ENCODE measurements around the gene CHD6. TPM values are rescaled to one million over a fixed set of nuclear protein-coding genes. Genes with fewer than 3 reads are reported as not detected.

CHD6 gene
- total RNA-seq, 1 experiment from 2014 or later, result 27.7 TPM

DNA sequence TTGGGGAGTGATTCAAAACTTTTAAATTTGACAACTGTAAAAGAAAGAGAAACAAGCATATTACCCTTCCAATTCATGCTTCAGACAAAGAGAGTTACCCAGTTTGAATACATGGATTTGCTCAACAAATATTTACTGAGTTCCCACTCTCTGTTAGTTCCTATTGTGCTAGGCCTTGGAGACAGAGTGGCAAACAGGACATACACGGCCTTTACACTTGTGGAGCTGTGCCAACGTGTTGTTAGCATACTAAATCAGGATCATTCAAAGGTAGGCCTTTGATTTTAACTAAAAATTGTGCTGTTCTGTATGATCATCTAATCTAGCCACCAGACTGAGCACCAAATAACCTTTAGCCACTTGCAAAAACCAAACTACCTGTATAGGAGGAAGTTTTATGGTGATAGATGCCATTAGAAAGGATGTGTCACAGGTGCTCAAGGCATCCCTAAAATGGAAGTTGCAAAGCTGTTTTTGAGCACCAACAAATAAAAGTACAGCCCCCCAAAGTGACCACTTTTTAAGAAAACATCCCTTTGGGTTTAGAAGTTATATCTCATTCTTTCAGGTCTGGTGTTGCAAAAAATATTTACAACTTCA is 84.5 kb downstream of the CHD6 start:
- in situ Hi-C loops (cut with HindIII; ENCODE audit: low pct_unique_long_range_greater_than_20kb, low sequenced_read_pairs), result no loop called here
- DNase-seq (ENCODE audit: low read depth, low spot score), result no peak

DNA sequence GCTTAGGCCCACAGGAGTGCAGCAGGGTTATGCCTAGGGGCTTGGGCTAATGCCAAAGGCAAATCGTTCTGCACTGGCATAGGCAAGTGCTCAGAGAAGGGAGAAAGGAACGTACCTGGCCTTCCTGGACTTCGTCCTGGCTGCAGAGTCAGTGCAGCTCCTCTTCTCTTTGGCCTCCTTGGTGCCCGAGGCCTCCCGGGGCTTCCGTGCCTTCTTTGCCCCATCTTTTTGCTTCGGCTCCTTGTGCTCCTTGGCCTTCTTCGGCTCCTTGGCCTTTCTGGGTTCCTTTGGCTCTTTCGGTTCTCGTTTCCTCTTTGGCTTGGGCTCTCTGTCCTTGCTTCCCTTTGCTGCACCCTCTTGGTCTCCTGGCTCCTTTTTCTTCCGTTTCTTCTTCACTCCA is 85.2 kb downstream of the CHD6 start:
- in situ Hi-C loops (cut with HindIII; ENCODE audit: low pct_unique_long_range_greater_than_20kb, low sequenced_read_pairs), result no loop called here
- DNase-seq (ENCODE audit: low read depth, low spot score), result no peak

DNA sequence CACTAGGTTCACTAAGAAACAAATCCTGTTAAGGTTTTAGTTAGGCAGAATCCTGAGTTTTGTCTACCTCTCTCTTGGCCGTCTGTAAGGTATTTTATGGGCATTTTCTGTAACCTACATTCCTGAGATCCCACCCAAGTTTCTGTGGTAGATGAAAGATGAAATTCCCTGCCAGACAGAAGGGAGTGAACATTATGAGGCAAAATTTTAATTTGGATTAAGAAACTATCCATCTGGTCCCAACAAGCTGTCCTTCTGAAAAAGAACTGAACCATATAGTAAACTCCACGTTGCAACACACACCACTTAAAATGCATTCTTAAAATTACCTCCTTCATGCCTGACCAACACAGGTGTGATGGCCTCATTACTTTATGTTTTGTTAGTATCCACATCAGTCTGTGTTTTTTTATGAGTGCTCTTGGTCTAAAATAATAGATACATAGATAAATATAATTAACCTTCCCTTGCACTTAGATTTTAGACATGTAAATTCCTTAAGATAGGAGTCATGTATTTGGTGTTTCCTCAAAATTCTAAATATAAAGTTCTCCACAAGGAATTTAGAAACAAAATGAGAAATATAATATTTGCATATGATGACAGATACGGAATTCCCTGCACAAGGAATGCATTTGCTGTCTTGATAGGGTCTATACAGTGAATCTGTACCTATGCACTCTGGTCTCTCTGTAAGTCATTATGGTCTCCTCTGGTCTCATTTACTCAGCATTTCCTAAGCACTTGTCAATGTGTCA is 86.5 kb downstream of the CHD6 start:
- in situ Hi-C loops (cut with HindIII; ENCODE audit: low pct_unique_long_range_greater_than_20kb, low sequenced_read_pairs), result no loop called here

DNA sequence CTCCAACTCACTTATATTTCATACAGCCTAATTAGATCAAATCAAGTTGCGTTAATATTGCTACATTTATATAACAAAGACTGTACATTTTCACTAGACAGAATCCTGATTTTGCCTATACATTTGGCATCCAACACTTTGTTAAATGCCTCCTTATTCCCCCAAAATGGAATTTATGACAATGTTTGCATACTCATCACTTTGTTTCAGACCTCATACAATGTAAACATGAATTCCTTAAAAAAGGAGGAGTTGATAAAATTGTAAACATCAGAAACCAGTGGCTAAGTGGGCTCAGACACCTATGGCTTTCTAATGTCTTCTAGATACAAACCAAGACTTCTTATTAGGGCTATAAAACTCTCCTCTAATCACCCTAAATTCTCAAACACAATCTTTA is 87.3 kb downstream of the CHD6 start:
- no peak for DNase-seq (ENCODE audit: low read depth, low spot score)
- in situ Hi-C loops (cut with HindIII; ENCODE audit: low pct_unique_long_range_greater_than_20kb, low sequenced_read_pairs), result no loop called here

More for the DNA sequence above, 86.5 kb downstream of the CHD6 start:
- DNase-seq (ENCODE audit: low read depth, low spot score), result no peak

DNA sequence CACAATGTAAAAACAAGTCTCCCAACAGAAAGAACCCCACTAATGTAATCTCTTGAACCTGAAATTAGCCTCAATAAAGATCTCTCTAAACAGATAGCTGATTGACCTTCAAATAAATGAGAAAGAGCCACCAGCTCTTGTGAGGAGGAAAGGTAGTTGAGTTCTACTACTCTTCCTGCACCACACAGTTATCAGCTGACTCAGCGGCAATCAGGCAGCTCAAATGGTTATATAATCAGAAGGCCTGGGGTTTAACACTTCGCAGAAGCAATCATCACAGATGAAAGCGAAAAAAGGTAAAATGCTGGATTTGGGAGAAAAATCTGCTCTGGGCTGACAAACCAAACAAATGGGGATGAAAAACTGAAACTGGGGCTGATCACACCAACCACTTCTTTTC is 91.8 kb downstream of the CHD6 start:
- no peak for DNase-seq (ENCODE audit: low read depth, low spot score)
- in situ Hi-C loops (cut with HindIII; ENCODE audit: low pct_unique_long_range_greater_than_20kb, low sequenced_read_pairs), result no loop called here

DNA sequence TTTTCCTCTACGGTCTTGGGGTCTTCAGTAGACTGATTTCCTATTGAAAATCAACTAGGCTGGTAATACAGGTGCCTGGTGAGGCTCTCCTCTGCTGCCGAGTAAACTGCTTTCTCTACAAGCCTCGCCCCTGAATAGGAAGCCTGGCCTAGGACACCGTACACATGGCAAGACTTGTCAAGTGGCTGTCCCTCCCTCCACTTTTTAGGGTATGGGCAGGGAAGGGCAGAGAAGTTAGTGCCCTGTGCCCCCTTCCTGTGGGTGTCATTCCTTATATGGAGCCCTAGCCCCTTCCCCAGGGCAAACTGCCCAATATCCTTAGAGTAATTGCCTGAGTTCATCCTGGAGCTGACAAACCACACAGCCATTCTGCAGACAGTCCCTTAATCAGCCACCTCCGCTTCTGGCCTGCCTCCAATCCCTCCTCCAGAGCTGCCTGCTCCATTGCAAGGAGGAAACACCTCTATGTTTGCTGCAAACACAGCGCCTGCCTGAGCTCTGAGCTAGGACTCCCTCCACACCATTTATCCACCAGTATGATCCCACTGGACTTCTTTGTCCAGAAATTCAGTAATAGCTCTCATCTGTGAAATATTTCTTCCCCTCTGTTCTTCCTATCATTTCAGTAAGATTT is 93.1 kb downstream of the CHD6 start:
- no peak for DNase-seq (ENCODE audit: low read depth, low spot score)
- in situ Hi-C loops (cut with HindIII; ENCODE audit: low pct_unique_long_range_greater_than_20kb, low sequenced_read_pairs), result no loop called here

DNA sequence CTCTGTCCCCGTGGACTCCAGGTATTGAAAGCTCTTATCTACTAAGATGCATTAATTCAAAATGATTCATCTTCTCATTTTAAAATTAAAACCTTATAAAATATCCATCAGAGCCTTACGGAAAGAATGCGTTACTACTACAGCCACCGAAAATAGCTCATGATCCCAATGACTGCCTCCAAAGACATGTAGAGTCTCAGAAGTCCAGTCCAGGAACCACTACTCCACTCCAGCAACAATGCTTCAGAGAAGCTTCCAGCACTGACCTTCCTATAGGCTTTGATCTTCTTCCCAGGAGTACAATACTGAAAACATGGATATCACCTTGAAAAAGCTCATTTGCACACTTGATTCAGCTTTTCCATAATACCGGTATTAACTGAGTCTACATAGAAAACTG is 94.3 kb downstream of the CHD6 start:
- in situ Hi-C loops (cut with HindIII; ENCODE audit: low pct_unique_long_range_greater_than_20kb, low sequenced_read_pairs), result no loop called here
- DNase-seq (ENCODE audit: low read depth, low spot score), result no peak

DNA sequence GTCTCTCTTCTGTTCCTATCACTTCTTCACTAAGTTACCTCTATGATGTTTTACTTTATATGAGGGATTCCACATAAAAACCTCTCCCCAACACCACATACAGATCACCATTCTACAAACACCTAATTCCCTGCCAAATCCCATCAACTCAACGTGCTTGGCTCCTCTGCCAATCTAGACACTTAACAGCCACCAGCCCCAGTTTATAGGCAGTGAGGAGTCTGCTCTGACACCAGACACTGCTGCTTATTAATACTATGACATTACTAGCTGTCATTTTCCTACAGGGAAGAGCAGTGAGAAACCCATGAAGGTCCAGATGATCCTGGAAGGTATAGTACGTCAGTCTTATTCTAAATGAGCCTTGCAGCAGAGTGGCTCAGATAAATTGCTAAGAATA is 104.3 kb downstream of the CHD6 start:
- DNase-seq (ENCODE audit: low read depth, low spot score), result no peak
- in situ Hi-C loops (cut with HindIII; ENCODE audit: low pct_unique_long_range_greater_than_20kb, low sequenced_read_pairs), result no loop called here

DNA sequence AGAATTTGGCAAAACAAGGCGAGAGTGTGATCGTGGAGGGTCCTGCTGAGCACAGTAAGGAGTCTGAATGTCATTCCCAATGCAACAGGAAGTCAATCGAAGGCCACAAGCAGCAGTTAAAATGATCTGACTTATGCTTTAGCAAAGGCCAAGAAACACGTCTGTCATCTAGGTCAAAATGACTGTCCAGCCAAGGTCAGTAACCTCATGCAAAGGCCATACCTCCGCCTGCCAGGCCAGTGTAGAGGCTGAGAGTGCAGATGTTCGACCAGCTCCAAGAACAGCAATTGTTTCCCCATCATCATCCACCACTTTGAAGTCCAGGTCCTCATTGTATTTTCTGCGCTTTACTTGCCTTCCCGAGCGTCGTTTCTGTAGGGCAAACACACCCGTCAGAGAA is 105.6 kb downstream of the CHD6 start:
- in situ Hi-C loops (cut with HindIII; ENCODE audit: low pct_unique_long_range_greater_than_20kb, low sequenced_read_pairs), result no loop called here
- no peak for DNase-seq (ENCODE audit: low read depth, low spot score)

DNA sequence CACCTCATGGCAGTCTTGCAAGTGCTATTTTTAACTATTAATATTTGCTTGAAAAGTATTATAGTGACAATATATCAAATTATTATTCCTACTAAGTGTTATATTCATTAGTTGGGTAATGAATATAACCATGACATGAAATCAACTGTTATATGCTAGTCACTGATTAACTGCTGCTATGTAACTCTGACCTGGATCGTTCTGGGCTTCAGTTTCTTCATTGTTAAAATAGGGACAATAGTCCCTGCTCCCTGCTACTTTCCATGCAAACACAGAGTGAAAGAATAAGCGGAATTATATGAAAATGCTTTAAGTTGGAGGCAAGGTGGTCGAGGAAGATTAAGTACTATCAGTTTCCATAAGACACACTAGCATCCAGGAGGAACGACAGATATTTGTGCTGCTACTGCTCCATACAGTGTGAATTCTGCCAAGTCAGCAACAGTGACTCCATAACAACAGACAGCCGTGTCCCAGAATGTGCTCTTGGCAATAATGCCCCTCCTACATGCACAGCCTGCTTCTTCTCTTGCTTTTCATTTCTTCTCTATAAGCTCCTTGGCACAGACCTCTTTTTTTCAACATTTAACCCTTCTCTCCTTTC is 107.2 kb downstream of the CHD6 start:
- in situ Hi-C loops (cut with HindIII; ENCODE audit: low pct_unique_long_range_greater_than_20kb, low sequenced_read_pairs), result no loop called here

DNA sequence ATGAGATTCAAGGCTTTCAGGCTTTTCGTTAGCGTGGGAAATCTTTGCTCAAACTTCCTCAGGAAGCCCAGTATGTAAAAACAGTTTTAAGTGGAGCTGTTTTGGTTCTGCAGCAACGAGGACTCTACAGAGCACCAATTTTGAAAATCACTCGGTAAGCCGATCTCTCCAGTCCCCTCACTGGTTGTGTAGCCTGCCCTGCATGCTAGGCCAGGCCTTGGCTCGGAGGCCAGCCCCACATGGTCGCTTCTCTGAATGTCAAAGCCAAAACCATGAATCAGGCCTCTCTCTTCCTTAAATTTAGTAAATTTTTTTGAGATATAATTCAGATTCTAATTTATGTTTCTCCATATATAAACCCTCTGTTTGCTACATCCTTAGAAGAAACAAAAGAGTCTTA is 108.0 kb downstream of the CHD6 start:
- DNase-seq (ENCODE audit: low read depth, low spot score), result no peak
- in situ Hi-C loops (cut with HindIII; ENCODE audit: low pct_unique_long_range_greater_than_20kb, low sequenced_read_pairs), result no loop called here

More for the DNA sequence above, 107.2 kb downstream of the CHD6 start:
- DNase-seq (ENCODE audit: low read depth, low spot score), result no peak

DNA sequence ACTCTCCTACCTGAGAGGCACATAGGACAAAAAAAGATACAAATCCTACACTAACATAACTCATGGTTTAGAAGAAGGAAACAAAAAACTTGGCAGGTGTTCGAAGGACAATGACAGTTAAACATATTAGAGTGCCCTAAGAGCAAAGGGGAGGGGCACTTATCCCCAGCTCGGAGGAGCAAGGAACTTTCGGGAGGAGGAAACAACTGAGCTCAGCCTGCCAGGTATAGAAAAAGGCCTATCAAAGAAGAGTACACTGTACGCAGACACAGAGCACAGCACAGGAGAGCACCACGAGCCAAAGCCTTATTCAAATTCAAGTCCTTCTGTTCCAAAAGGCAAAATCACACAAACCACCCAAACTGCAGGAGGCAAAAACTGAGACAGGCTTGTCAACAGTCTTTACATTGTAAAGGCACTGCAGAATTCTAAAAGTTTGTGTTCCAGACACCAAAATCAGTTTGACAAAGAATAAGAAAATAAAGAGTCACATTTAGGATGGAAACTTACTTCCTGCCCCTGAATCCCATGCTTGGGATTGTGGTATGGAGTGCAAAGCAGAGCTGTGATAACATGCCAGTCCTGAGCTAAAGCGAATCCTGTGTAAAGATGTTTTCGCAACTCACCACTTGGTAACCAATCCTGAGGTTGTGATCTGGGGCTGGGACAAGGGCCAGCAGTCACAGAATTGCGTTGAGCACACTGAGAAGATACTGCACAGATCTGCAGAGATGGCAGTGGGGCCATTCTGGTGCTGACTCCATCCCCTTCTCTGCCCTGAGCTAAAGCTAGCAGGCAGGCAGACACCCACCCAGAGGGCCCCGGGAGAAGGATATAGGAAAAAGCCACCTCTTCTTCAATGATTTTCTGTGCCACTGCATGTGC is 108.6 kb downstream of the CHD6 start:
- in situ Hi-C loops (cut with HindIII; ENCODE audit: low pct_unique_long_range_greater_than_20kb, low sequenced_read_pairs), result no loop called here
- DNase-seq (ENCODE audit: low read depth, low spot score), result no peak

DNA sequence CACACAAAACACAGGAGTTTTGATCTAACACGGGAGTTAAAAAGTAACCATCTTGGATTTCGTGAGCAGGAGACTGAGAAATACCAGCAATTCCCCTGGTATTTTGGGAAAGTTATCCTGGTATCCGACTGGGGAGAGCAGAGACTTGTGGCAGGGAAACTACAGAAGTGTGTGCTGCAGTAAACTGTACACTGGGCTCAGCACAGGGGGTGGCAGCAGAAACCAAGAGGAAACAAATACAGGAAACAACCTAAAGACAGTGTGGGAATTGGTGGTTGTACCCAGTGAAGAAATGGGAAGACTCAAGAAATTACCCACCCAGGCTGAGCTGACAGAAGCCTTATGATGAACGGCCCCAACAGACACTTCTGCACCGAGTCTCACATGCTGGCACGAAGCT is 109.8 kb downstream of the CHD6 start:
- DNase-seq (ENCODE audit: low read depth, low spot score), result no peak
- in situ Hi-C loops (cut with HindIII; ENCODE audit: low pct_unique_long_range_greater_than_20kb, low sequenced_read_pairs), result no loop called here

DNA sequence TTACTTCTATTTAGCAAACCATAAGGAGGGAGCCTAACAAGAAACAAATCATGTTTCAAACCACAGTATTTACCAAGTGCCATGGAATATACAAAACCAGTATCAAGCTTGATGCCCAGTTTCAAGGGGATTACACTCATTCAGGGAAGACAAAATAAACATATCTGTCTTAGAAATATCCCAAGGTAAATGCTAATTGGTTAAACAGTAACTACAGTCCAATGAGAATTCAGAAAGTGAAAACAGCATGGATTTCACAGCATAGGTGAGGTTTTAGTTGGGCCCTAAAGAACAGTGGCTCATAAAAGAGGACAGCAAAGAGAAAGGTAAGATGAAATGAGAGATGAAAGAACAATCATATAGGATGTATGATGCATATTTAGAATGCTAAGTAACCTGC is 110.3 kb downstream of the CHD6 start:
- in situ Hi-C loops (cut with HindIII; ENCODE audit: low pct_unique_long_range_greater_than_20kb, low sequenced_read_pairs), result no loop called here
- no peak for DNase-seq (ENCODE audit: low read depth, low spot score)

DNA sequence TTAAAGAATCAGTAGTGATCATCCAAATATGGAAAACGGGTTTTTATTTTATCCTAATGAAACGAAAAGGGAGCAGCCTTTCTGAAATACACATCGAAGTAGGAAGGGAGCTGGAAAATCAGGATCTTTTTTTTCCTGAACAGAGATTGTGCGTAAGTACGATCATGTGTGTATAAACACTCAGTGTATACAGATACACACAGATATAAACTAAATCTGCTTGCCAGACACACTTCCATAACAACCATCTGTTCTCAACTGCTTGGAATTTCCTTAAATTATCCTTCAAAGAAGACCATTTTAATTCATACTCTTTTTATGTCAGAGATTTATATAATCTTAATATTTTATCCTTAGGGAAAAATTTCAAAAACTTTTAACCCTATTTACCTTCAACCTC is 110.7 kb downstream of the CHD6 start:
- no peak for DNase-seq (ENCODE audit: low read depth, low spot score)
- in situ Hi-C loops (cut with HindIII; ENCODE audit: low pct_unique_long_range_greater_than_20kb, low sequenced_read_pairs), result no loop called here

DNA sequence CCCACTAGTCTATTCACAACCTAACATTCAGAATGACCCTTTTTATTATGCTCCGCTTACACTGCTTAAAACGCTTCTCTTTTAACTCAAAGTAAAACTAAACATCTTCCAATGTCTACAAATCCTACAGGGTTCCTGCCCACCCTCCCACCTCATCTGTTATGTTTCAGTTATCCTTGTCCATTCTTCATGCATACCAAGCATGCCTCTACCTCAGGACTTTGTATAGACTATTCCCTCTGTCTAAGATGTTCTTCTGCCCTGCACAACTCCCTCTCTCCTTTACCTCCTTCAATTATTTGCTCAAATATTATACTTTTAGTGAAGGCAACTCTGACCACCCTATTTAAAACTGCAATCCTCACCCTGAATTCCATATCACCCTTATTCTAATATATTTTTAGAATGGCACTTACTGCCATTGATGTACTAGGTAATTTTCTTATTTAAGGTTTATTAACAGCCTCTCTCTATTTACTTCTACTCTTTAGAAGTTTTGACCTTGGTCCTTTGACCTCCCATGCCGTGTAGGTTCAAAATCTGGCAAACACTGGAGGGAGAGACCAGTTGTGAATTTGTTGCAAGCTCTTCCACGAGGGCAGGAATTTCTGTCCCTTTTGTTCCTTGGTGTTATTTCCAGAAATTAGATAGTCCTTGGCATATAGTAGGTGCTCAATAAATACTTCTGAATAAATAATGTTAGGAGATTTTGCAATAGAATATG is 111.8 kb downstream of the CHD6 start:
- in situ Hi-C loops (cut with HindIII; ENCODE audit: low pct_unique_long_range_greater_than_20kb, low sequenced_read_pairs), result no loop called here
- DNase-seq (ENCODE audit: low read depth, low spot score), result no peak

DNA sequence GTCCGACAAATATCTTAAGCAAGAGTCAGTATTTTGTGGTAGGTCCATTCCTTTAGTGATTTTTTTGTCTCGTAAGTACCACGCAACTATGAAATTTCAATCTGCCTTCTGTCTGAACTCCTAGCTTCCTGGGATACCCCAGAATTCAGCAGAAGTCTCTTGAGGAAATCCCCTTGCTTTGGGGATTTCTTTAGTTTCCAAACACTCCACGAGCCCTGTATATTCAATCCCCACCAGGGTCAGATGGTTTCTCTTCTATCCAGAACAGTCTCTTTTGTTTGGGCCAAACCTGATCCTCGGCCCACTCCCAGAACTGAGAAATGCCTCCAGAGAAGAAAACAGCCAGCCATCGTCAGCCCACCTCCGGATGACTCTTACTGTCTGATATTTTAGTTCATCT is 113.0 kb downstream of the CHD6 start:
- DNase-seq (ENCODE audit: low read depth, low spot score), result no peak
- in situ Hi-C loops (cut with HindIII; ENCODE audit: low pct_unique_long_range_greater_than_20kb, low sequenced_read_pairs), result no loop called here
